ENCODE results near the gene RTN4.

Gene RTN4

DNA sequence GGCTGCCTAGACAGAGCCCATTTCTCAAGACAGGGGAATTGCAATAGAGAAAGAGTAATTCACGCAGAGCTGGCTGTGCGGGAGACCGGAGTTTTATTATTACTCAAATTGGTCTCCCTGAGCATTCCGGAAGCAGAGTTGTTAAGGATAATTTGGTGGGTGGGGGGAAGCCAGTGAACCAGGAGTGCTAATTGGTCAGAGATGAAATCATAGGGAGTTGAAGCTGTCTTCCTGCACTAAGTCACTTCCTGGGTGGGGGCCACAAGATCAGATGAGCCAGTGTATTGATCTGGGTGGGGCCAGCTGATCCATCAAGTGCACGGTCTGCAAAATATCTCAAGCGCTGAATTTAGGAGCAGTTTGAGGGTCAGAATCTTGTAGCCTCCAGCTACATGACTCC lies 84.8 kb downstream of the RTN4 start:
- TF ChIP-seq, protein P1, sequence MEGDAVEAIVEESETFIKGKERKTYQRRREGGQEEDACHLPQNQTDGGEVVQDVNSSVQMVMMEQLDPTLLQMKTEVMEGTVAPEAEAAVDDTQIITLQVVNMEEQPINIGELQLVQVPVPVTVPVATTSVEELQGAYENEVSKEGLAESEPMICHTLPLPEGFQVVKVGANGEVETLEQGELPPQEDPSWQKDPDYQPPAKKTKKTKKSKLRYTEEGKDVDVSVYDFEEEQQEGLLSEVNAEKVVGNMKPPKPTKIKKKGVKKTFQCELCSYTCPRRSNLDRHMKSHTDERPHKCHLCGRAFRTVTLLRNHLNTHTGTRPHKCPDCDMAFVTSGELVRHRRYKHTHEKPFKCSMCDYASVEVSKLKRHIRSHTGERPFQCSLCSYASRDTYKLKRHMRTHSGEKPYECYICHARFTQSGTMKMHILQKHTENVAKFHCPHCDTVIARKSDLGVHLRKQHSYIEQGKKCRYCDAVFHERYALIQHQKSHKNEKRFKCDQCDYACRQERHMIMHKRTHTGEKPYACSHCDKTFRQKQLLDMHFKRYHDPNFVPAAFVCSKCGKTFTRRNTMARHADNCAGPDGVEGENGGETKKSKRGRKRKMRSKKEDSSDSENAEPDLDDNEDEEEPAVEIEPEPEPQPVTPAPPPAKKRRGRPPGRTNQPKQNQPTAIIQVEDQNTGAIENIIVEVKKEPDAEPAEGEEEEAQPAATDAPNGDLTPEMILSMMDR (IDR thresholded peaks at IDR 0.05; ENCODE audit: insufficient read depth, missing control alignments) = no peak
- DNase-seq (ENCODE audit: insufficient read length, low spot score) (no peak), FAIRE-seq (no peak)

DNA sequence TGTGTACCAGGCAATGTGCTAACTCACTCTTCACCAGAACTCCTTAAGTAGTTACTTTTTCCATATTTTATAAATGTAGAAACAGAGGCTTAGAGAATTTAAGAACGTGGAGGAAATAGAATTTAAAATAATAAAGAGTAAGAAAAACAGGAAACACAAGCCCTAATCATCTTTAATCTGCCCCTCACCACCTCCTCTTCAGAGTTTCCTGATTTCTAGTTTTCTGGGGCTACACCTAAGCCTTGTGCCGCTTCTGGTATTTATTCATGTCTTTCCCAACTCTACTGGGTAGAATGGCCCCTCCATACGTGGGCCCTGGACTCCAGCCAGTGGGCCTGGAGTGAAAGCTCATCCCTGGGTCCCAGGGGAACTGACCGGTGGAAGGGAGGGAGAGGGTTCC lies 85.4 kb downstream of the RTN4 start:
- no peak for DNase-seq (ENCODE audit: insufficient read length, low spot score)
- FAIRE-seq = no peak
- TF ChIP-seq, protein P1 (IDR thresholded peaks at IDR 0.05; ENCODE audit: insufficient read depth, missing control alignments) = no peak

DNA sequence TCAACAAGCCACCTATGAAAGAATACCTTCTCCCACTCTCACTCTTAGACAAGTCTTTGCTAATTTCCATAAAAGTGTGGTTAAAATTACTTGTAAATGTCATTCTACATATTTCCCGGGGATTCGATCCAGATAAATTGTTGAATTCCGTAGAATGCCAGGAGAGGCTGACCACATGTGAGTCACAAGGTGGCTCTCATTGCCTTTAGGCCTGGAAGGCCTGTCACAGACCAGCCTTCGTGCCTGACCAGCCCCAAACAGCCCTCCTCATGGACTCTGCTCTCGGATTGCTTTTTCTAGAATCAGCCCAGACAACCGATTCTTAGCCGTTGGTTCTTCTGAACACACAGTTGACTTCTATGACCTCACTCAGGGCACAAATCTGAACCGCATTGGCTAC lies 86.0 kb downstream of the RTN4 start:
- no peak for FAIRE-seq
- TF ChIP-seq, protein P1 (IDR thresholded peaks at IDR 0.05; ENCODE audit: insufficient read depth, missing control alignments) = no peak
- DNase-seq (ENCODE audit: insufficient read length, low spot score) = no peak

DNA sequence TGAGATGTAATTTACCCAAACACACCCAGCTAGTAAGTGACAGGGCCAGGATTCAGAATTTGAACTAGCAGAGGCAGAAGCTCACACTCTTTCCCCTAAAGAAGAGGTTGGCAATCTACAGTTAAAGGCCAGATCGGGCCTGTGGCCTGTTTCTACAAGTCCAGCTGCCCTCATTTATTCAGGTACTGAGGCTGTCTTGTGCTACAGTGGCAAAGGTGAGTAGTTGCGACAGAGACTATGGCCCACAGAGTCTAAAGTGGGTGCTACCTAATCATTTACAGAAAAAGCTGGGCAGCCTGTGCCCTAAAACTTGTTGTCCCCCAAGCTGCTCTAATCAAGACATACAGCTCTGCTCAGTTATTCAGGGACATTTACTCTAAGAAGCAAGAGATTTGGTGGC lies 86.8 kb downstream of the RTN4 start:
- DNase-seq (ENCODE audit: insufficient read length, low spot score) (no peak), FAIRE-seq (no peak)
- TF ChIP-seq, protein P1 (IDR thresholded peaks at IDR 0.05; ENCODE audit: insufficient read depth, missing control alignments) = no peak

DNA sequence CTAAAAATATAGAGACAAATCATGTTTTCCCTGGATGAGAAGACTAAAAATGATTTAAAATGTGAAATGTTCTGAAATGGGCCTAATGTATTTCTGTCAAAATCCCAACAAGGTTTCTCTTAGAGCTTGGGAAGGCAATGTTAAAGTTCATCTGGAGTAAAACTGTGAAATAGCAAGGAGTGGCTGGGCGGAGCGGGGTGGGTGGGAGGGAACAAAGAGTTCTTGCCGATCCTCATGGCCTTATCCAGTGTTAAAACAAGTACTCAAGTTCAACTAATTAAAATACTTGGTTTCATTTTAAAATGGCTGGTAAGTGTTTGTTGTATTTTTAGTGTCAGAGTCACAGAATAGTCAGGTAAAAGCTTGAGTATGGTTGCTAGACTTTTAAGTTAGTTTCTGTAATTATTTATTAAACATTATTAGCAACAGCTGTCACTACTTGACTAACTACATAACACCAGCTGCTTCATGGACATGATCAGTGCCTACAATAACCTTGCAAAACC lies 87.3 kb downstream of the RTN4 start:
- DNase-seq (ENCODE audit: insufficient read length, low spot score) (no peak), FAIRE-seq (no peak)
- TF ChIP-seq, protein P1 (IDR thresholded peaks at IDR 0.05; ENCODE audit: insufficient read depth, missing control alignments) = no peak

DNA sequence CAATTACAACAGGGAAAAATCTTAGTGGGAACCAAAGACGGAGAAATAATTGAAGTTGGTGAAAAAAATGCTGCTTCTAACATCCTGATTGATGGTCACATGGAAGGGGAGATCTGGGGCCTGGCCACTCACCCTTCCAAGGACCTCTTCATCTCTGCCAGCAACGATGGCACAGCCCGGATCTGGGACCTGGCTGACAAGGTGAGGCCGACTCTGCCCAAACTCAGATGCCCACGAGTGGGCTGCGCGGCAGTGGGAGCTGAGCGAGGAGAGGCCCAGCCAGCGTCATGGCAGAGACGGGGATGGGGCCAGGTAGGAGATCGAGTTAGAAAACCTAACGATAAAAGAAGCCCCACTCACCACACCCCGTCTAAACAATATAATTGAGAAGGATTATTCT lies 87.7 kb downstream of the RTN4 start:
- DNase-seq (ENCODE audit: insufficient read length, low spot score) = no peak
- TF ChIP-seq, protein P1 (IDR thresholded peaks at IDR 0.05; ENCODE audit: insufficient read depth, missing control alignments) = no peak
- no peak for FAIRE-seq

DNA sequence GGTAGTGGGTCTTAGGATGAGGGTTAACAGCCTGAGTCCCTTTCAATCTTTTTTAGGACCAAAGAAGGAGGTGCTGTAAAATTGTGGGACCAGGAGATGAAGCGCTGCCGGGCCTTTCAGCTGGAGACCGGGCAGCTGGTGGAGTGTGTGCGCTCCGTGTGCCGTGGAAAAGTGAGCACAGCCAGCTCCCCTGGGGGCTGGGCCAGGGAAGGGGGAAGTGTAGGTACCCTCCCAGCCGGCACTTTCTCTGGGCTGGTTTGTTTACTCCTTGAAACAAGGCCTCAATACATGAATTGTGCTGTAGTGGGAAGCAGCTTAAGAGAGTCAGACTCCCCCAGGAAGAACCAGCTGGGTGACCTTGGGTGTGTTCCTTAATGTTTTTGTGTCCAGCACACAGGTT lies 90.1 kb downstream of the RTN4 start:
- FAIRE-seq (no peak), DNase-seq (ENCODE audit: insufficient read length, low spot score) (no peak)
- TF ChIP-seq, protein P1 (IDR thresholded peaks at IDR 0.05; ENCODE audit: insufficient read depth, missing control alignments) = no peak

Measured in D721Med (cell line).